HG03378 (cell line): ENCODE data around the gene ACOX3.
A peak's percentile ranks its signal among the peaks of the same experiment; 100 is the strongest.
"Not testable (repeated sequence)": the region's sequence is repeated elsewhere in the genome, so short reads cannot be mapped to it uniquely, and the experiment has no call there.

Experiments used
- ATAC-seq: cut with Tn5 transposase; IDR thresholded peaks from one replicate; pipeline ENCODE4 v1.9.1; 2021; ENCODE audit warnings: mild to moderate bottlenecking, moderate library complexity; ENCODE audit not compliant: unreplicated experiment

ACOX3 gene

DNA sequence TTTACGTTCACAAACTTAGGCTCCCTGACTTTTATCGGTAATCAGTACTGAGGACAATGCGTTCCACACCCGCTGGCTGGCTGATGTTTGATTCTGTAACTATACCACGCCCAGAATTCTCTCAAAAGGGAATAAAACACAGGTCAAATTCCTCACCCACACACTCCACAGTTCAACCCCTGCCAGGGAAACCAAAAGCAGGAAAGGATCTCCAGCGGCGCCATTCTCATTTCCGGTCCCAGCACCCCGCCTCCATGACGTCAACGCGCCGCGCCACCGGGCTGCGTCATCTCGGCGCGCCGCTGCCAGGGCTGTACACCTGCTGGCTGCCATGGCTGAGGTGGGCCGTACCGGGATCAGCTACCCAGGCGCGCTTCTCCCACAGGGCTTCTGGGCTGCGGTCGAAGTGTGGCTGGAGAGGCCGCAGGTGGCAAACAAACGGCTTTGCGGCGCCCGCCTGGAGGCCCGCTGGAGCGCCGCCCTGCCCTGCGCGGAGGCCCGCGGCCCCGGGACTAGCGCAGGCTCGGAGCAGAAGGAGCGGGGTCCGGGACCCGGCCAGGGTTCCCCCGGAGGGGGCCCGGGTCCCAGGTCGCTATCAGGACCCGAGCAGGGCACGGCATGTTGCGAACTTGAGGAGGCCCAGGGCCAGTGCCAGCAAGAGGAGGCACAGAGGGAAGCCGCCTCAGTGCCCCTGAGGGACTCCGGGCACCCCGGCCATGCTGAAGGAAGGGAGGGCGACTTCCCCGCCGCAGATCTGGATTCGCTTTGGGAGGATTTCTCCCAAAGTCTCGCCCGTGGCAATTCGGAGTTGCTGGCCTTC is at the start of gene ACOX3, which contains the start of gene TRMT44:
TSS of gene ACOX3 (minus strand) at position 232 of the 820 bp plus-strand sequence. CDS start 24,202 bp downstream, outside the sequence.
TSS of gene TRMT44 (plus strand) at position 286 of the 820 bp plus-strand sequence. CDS start at position 332, 46 bp downstream.
- peak; percentile 73 for ATAC-seq

DNA sequence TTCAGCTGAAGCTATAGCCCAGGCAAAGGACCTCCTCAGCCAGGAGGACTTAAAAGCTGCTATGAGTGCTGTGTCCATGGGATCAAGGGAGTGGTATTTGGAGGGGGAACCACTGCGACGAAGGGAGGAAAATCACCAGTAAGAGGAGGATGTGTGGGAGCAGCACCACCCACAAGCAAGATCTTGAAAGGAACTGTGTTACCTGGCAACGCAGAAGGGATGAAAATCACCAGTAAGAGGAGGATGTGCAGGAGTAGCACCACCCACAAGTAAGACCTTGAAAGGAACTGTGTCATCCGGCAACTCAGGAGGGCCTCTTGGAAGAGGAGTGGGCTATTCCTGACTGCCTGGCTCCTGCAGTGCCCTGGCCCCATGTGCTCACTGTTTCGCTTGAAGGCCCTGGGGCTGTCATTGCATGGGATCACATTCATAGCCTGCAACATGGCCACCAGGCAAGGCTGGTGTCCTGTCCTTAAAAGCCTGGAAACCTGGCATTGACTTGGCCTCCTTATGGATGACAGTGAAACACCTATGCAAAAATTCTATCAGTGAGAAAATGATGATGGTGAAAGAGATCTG is 48.4 kb upstream of the ACOX3 start:
- no peak for ATAC-seq

DNA sequence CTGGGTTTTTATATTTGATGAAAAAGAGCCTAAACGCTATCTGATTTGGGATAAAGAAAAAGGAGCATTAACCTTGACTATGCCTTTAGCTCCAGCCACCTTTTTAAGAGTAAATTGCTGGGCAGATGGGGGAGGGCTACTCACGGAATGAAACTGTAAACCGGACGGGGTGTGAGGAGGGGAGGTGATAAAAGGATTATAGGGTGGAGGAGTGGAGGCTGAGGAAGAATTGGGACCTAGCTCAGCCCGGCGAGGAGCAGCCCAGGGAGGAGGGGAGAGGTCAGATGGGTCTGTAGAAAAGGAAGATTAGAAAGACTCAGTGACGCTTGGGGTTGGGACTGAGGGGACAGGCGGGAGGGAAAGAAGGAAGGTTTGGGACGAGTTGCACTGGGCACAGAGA is 46.1 kb upstream of the ACOX3 start:
- not testable (repeated sequence) for ATAC-seq

DNA sequence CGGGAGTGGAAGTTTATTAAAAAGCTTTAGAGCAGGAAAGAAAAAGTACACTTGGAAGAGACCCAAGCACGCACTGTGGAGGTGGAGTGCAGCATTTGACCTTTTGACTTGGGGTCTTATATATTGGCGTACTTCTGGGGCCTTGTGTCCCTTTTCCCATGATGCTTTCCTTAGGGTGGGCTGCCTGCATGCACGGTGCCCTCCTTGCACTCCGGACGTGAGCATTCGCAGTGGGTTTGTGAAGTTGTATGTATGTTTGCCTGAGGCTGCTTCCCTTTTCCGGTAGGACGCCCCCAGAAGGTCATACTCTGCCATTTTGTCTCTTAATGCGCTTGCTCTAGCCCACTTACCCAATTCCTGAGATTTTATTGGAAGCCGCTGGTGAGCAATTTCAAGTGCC is 39.7 kb upstream of the ACOX3 start:
- ATAC-seq: no peak

DNA sequence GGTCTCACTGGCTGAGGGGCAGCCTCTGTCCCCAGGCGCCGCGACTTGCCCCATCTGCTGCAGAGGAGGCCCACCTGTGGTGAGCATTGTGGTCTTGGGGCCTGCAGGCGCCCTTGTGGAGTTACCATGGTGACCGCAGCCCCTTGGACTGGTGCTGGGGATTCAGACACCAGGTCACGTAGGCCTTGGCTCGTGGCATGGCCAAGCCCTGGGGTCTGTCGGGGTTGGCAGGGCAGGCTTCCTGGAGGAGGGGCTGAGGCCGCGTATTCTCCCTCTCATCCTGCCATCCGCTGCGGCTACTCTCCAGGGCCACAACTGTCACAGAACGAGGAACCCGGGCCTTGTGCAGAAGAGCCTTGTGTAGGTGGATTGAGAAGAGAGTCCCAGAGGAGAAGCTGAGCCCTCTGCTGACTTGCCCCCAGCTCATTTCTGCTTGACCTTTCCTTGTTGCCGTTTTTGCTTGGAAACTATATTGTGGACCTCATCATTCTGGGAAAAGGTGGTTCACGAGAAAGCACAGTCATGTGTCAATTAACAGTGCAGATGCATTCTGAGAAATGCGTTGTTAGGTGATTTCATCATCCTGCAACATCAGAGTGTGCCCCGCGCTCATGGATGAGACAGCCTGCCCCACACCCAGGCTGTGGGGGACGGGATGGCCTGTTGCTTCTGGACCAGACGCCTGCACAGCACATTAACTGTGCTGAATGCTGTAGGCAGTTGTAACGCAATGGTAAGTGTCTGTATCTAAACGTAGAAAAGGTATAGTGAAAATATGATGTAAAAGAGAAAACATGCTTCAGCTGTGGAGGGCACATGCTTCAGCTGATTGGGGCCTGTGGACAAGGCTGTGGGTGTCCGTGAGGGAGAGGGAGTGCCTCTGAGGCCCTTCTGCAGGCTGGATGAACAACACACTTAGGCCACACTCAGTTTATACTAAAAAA is 38.5 kb upstream of the ACOX3 start:
- no peak for ATAC-seq

DNA sequence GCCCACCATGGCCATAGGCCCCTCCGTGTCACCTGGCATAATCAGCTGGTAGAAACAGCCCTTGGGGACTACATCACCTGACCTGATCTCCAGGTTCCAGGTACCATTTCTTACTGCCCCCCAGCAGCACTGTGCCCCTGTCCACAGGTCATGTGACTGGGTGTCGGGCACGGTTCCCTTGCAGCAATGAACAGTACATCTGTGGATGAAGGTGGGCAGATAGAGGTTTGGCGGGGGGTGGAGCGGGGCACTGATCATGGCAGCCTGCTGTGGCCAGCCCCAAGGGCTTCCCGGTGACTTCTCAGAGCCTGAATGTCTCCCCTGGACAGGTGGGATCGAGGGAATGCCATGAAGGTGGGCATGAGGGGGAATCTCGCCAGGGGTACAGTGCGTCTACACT is 37.8 kb upstream of the ACOX3 start:
- no peak for ATAC-seq

DNA sequence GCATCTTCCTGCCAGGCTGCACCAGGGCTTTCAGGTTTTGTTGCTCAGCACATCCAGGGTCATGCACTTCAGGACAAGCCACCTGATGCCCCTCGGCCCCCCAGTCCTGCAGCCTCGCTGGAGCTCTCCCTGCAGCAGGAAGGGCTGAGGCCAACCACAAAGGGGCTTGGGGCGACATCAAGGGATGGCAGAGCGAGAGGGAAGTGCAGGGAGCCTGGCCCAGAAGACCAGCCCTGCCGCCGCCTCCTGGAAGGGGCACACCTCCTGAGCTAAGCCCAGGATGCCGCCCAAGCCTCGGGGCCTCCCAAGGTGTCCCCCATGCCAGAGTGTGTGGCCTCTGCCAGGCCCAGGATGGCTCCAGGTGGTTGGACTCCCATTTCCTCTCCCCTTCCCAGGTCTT is 37.2 kb upstream of the ACOX3 start:
- no peak for ATAC-seq

DNA sequence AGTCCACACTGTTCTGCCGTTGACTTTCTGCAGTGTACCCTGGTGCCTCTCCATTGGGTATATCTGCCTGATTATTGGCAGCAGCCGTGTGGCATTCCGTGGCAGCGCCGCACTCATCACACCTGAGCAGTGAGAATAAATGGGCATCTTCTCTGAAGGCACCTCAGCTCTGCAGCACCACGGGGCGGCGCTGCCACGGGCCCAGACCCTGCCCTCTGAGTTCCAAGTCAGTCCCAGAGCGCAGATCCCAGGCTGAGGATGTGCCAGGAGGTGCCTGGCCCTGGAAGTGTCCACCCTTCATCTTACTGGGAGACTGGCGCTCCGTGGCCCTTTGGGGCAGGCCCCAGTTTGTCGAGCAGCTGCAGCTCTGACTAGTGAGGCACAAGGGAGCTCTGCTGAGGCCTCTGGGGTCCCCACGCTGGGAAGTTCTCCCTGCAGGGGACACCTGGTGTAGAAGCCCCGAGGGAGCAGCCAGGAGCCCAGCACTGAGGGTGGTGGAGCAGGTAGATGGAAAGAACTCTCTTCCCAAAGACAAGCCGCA is 36.6 kb upstream of the ACOX3 start:
- ATAC-seq: no peak

DNA sequence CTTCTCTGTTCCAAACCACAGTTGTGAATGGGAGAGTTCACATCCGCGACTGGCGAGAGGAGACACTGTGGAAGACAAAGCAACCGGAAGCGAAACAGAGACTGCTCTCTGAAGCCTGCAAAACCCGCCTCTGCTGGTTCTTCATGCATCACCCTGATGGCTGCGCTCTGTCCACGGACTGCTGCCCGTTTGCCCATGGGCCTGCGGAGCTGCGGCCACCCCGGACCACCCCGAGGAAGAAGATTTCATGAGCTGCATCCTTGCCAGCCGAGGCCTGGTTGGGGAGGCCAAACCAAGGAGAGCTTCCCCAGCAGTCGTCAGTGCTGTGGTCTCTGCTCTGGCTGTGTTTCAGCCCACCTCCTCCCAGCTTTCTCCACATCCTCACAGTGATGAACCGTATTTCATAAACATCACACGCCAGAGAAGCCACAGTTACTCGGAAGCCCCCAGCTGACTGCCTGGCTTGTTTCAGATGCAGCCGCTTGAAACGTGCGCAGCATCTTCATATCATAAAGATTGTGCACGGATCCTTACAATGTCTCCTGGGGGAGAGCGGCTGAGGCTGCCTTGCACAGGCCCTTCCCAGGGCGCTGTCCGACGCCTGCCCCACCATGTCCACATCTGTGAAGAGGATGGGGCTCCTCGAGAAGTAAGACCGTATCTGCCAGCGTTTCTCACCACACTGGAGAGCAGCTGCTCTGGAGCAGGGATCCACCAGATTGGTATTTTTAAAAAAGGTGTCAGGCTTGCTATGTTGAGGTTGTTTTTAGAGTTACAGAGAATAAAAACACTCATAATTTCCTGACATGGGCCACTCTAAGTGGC is 35.4 kb upstream of the ACOX3 start:
- ATAC-seq: no peak

DNA sequence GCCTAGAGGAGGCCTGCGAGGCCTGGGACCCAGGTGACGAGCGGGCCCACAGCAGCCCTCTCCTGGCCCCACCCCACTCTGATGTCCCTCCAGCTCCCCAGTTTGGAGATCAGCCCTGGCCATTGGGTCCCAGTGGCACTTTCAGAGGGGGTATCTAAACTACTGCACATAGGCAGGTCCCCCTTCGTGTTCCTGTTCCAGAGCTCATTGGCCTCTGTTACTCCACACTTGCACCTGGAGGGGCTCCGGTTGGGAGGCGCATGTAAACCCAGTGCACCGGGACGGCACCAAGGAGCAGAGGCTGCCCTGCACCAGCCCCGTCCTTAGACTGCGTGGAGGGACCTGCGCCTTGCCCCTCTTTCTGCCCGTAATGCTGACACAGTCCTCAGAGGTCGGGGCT is 34.3 kb upstream of the ACOX3 start:
- ATAC-seq: no peak

DNA sequence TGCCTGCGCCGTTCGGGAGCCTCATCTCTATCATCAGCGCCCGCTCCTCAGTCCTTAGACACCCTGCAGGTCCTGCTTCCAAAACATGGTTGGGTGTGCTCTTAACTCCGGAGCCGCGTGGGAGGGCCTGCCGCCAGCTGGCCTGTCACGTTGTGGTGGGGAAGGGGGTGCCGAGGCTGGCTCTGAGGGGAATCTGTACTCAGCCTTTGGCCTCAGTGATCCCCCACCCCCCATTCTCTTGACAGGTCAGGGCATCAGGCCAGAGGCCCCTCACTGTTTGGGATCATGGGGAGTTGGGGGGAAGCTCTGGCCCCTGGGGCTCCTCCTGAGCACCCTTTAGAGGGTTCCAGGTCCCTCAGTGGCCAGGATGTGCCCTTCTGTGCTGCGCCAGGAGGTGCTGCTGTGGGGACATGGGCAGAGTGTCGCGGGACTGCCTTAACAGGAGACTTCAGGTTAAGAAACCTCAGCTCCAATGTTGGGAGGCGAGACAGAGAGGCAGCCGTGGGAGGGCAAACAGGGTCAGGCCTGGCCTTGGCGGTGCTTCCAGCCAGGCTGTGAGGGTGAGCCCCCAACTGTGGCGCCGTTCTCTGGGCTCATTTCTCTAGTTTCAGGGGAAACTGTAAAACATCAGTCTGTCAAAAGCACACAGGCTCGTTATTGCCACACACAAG is 33.5 kb upstream of the ACOX3 start:
- no peak for ATAC-seq

DNA sequence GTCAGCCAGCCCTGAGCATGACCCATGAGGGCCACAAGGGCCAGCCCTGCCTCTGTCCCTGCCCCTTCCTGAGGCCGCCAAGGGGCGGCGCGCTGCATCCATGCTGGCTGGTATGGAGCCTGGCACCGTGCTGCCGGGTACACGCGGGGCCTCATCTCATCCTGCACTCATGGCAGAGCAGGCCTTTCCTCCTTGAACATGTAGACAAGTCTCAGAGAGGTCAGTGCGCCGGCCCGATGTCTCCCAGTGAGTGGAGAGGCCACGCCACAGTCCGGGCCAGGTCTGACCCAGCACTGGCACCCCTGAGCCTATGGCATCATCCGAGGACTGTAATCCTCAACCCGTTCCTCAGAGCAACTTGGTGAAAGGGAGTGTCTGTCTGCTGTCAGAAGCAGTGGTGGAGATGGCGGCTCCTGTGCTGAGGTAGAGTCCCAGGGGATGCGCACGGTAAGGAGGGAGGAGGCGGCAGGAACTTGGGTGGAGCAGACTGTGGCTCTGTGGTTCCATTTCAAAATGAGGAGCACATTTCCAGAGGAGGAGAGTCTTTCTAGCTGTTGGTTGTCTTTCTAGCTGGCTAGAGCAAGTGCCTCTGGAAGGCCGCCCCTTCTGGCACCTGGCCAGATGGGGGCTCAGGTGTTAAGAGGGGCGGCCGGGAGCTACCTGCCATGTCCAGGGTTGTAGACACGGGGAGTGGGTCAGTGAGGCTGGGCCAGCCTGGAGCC is 32.8 kb upstream of the ACOX3 start:
- no peak for ATAC-seq

DNA sequence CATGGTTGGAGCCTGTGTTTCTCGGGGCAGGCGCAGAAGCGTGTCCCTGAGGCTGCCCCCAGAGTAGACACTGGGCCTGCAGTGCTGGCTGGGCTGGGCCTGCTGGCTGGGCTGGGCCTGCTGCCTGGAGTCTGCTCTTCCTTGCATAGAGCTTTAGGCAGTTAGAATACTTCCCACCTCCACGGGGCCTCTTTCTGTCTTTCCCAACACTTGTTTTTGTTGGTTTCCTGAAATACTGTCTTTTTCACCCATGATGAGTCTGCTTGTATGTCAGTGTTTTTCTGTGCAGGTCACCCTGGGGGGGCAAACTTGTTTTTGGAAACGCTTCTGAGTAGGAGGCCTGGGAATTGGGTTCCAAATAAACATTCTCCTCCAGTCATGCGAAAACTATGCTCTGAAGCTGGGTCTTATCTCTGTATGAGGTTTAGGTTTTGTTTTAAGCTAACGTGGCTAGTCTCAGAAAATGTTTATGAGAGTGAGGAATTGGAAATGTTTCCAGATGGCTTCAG is 32.2 kb upstream of the ACOX3 start:
- no peak for ATAC-seq

DNA sequence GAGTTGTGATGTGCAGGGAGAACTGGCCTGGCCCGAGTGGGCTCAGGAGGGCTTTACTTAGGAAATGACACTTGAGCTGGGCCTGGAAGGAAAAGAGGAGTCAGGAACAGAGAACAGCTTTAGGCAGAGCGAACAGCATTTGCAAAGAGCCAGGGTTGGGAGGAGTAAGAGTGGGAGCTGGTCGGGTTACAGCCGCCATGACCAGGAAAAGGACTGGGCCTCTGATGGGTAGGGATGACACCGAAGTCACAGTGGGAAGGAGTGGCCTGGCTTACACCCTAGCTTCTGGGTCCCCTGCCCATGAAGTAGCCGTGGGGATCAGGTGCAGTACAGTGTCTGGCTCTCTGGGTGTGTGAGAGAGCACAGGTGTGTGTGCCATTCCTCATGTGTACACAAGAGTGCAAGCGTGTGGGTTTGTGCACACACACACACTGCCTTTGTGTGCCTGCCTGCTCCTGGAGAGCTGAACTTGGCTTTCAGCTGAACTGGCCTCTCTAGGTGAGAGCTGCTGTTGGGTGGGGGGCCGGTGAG is 31.7 kb upstream of the ACOX3 start:
- no peak for ATAC-seq

DNA sequence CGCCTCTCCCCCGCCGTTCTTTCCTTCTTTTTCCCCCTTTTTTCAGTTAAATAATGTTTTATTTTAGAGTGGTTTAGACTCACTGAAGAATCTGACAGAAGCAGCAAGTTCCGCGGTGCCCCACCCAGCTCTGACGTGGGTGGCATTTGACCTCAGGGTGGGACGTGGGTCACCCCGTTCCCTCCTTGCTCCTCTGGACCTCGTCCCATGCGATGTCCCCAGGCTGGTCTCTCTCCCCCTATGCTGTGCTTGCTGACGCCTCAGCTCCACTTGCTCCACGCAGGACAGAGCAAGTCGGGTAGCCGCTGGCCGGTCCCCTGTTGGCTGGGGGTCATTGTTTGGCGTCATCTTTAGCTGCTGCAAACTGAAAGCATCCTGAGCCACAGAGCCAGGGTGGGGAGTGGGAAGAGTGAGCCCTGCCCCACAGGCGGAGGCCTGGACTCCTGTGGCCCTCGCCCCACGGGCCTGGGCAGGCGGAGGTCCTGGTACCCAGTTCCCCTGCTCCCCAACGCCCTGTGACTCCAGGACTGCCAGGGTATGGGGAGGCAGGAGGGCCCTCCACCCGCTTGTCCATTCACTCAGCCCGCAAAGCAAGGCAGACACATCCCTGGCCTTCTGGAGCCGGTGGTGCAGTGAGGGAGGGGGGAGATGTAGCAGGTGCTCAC is 30.8 kb upstream of the ACOX3 start:
- ATAC-seq: no peak

DNA sequence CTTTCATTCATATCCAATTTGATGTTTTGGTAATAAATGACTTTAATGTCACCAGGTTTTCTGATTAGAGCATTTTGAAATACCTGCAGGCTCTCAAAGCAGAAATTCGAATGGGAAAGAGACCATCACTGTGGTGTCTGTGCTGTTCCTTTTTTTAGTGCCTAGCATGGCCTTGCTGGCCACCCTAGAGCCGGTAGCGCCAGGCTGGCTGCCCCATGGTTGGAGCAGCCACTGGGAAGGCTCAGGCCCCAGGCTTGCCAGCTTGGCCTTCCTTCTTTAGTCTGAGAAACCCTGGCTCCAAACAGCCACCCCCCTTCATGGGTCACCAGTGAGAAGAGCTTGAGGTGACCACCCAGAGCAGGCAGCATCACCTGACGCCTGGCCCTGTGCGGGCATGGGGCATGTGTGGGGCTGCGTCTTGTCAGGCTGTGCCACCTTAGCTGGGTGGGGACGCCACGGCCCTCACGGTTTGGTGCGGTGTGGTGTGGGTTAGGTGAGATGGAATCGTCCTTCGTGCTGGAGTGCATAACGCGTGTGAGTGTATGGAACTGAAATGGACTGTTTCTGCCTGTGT is 30.0 kb upstream of the ACOX3 start:
- ATAC-seq: no peak

DNA sequence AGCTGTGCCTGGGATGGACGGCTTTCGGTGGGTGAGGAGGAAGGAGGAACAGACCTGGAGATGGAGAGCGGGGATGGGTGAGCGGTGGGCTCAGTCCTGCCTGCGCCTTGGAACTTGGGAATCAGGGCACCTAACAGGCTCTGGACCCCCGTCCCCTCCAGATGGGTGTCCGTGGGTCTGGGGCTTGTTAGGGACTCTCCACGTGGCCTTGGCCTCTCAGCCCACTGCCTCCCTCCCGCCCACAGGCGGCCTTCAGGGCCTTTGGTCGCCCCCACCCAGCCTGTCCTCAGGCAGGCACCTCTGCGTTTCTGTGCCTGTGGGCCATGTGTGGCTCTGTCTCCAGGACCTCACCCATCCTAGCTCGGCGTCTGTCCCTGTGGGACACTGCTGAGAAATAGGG is 29.0 kb upstream of the ACOX3 start:
- no peak for ATAC-seq
